HG03159 (cell line): ENCODE data around the gene FAM124B.

Experiments used
- ATAC-seq: cut with Tn5 transposase; IDR thresholded peaks from one replicate; pipeline ENCODE4 v1.9.1; 2021; ENCODE audit warnings: mild to moderate bottlenecking, moderate library complexity; ENCODE audit not compliant: unreplicated experiment

The FAM124B gene

GRCh38 chr2:224347176-224348051 is 54.5 kb downstream of the FAM124B start:
- no peak for ATAC-seq

GRCh38 chr2:224345492-224345891 is 56.4 kb downstream of the FAM124B start:
- no peak for ATAC-seq

GRCh38 chr2:224343226-224343625 is 58.7 kb downstream of the FAM124B start:
- no peak for ATAC-seq

GRCh38 chr2:224335991-224336390 is 65.9 kb downstream of the FAM124B start:
- ATAC-seq: no peak

GRCh38 chr2:224334726-224335125 is 67.2 kb downstream of the FAM124B start:
- no peak for ATAC-seq

- no peak for ATAC-seq
Measured at GRCh38 chr2:224333726-224334482, 68.0 kb downstream of the FAM124B start.

GRCh38 chr2:224331698-224332097 is 70.2 kb downstream of the FAM124B start:
- ATAC-seq: no peak

- ATAC-seq: no peak
Measured at GRCh38 chr2:224328798-224329197, 73.1 kb downstream of the FAM124B start.
